GM23338 (cell line): ENCODE results near the gene OCEL1. TPM values are rescaled to one million over a fixed set of nuclear protein-coding genes. Genes with fewer than 3 reads are reported as not detected.

Experiments used
- ATAC-seq: fragments of 200-7000 bp; cut with Tn5 transposase; 3 replicates; pipeline ENCODE4 v1.9.1; 2020
- DNase-seq: peaks from one replicate; pipeline ENCODE4 v3.0.0-alpha.2; 2015; ENCODE audit warnings: low spot score
- H2AFZ ChIP-seq: fragments of 200-600 bp; sonication (generic); 2 replicates; pipeline ENCODE4 v1.8.0; 2016; ENCODE audit warnings: antibody characterized with exemption, mild to moderate bottlenecking, moderate library complexity
- H3F3A ChIP-seq: fragments of 200-600 bp; sonication (generic); replicated peaks from 2 replicates; pipeline ENCODE4 v1.8.0; 2017; ENCODE audit warnings: antibody characterized with exemption, mixed run types, low read depth
- H3K27ac ChIP-seq: fragments of 200-600 bp; sonication (generic); 2 replicates; pipeline ENCODE4 v1.6.1; 2016; ENCODE audit warnings: low read depth
- H3K27me3 ChIP-seq: fragments of 200-600 bp; sonication (generic); 2 replicates; pipeline ENCODE4 v1.8.0; 2016; ENCODE audit warnings: mild to moderate bottlenecking, mixed run types, moderate library complexity; ENCODE audit not compliant: insufficient read depth
- H3K36me3 ChIP-seq: fragments of 200-600 bp; sonication (generic); 2 replicates; pipeline ENCODE4 v1.8.0; 2016; ENCODE audit warnings: mild to moderate bottlenecking; ENCODE audit not compliant: insufficient read depth
- H3K4me1 ChIP-seq: fragments of 200-600 bp; sonication (generic); 2 replicates; pipeline ENCODE4 v1.8.0; 2016; ENCODE audit warnings: mild to moderate bottlenecking, moderate library complexity; ENCODE audit not compliant: insufficient read depth
- H3K4me2 ChIP-seq: fragments of 200-600 bp; sonication (generic); 2 replicates; pipeline ENCODE4 v1.7.1; 2017; ENCODE audit warnings: mixed run types
- H3K4me3 ChIP-seq: fragments of 200-600 bp; sonication (generic); 2 replicates; pipeline ENCODE4 v1.6.1; 2016; ENCODE audit warnings: mixed run types
- H3K79me2 ChIP-seq: fragments of 200-600 bp; sonication (generic); replicated peaks from 2 replicates; pipeline ENCODE4 v1.8.0; 2017; ENCODE audit warnings: mild to moderate bottlenecking; ENCODE audit not compliant: insufficient read depth
- H3K9me2 ChIP-seq: fragments of 200-600 bp; sonication (generic); 2 replicates; pipeline ENCODE4 v1.8.0; 2017; ENCODE audit not compliant: insufficient read depth
- H4K20me1 ChIP-seq: fragments of 200-600 bp; sonication (generic); replicated peaks from 2 replicates; pipeline ENCODE4 v1.8.0; 2017; ENCODE audit warnings: mild to moderate bottlenecking; ENCODE audit not compliant: insufficient read depth
- H3K27ac Mint-ChIP-seq: 2 replicates; pipeline ENCODE4 v1.8.0; 2020; ENCODE audit warnings: inconsistent platforms, mild to moderate bottlenecking, moderate library complexity, mixed read lengths
- H3K27me3 Mint-ChIP-seq: 3 replicates; pipeline ENCODE4 v1.8.0; 2022; ENCODE audit warnings: low read depth, mild to moderate bottlenecking, moderate library complexity, mixed read lengths, inconsistent platforms; ENCODE audit not compliant: insufficient read depth, poor library complexity
- H3K36me3 Mint-ChIP-seq: 3 replicates; pipeline ENCODE4 v1.8.0; 2021; ENCODE audit warnings: low read depth, mild to moderate bottlenecking, inconsistent platforms, moderate library complexity, mixed read lengths
- H3K4me1 Mint-ChIP-seq: 3 replicates; pipeline ENCODE4 v1.8.0; 2020; ENCODE audit warnings: mild to moderate bottlenecking, inconsistent platforms, mixed read lengths
- H3K4me3 Mint-ChIP-seq: 3 replicates; pipeline ENCODE4 v1.8.0; 2021; ENCODE audit warnings: moderate library complexity, mild to moderate bottlenecking, inconsistent platforms, mixed read lengths
- H3K9me3 Mint-ChIP-seq: 3 replicates; pipeline ENCODE4 v1.8.0; 2020; ENCODE audit warnings: moderate library complexity, mild to moderate bottlenecking, inconsistent platforms, mixed read lengths
- CREB1 ChIP-seq: fragments of 250-450 bp; sonication (Bioruptor Pico); IDR thresholded peaks from 2 replicates; pipeline ENCODE4 v1.5.0; 2020; ENCODE audit warnings: low read depth, mild to moderate bottlenecking, moderate library complexity
- CTCF ChIP-seq, 2 experiments: fragments of 200-600 bp in 1 of 2; sonication (generic) in 1 of 2; conservative IDR thresholded peaks; 2 replicates each; pipeline versions ENCODE4 v1.5.1 to v1.6.1; 2016 to 2017; ENCODE audit warnings: antibody characterized with exemption in 2 of 2, low read depth in 2 of 2, mild to moderate bottlenecking in 2 of 2, moderate library complexity in 1 of 2
- EZH2 ChIP-seq: fragments of 200-600 bp; sonication (generic); IDR thresholded peaks from one replicate; pipeline ENCODE4 v1.8.0; 2017; ENCODE audit warnings: antibody characterized with exemption, mild to moderate bottlenecking, low read depth; ENCODE audit not compliant: unreplicated experiment
- EZH2phosphoT487 ChIP-seq: fragments of 200-600 bp; sonication (generic); IDR thresholded peaks from one replicate; pipeline ENCODE4 v1.8.1; 2018; ENCODE audit warnings: antibody characterized with exemption; ENCODE audit not compliant: unreplicated experiment
- JUNB ChIP-seq: IDR thresholded peaks from one replicate; pipeline ENCODE4 v1.6.1; 2016; ENCODE audit warnings: antibody characterized with exemption; ENCODE audit not compliant: unreplicated experiment
- NANOG ChIP-seq: IDR thresholded peaks from 2 replicates; pipeline ENCODE4 v1.6.1; 2016; ENCODE audit warnings: antibody characterized with exemption, borderline replicate concordance
- POLR2AphosphoS5 ChIP-seq: IDR thresholded peaks from 2 replicates; pipeline ENCODE4 v1.6.1; 2016; ENCODE audit warnings: antibody characterized with exemption, low read depth
- REST ChIP-seq: IDR thresholded peaks from one replicate; pipeline ENCODE4 v1.6.1; 2018; ENCODE audit warnings: antibody characterized with exemption; ENCODE audit not compliant: unreplicated experiment
- ZNF114 ChIP-seq: fragments of 250-450 bp; sonication (Bioruptor Pico); IDR thresholded peaks from 2 replicates; pipeline ENCODE4 v1.5.0; 2020; ENCODE audit warnings: mild to moderate bottlenecking, moderate library complexity
- ZNF331 ChIP-seq: fragments of 250-450 bp; sonication (Bioruptor Pico); IDR thresholded peaks from 2 replicates; pipeline ENCODE4 v1.5.0; 2020; ENCODE audit warnings: low read depth, mild to moderate bottlenecking, moderate library complexity
- polyA plus RNA-seq: library from polyadenylated mRNA; unstranded; fragments of >200 nt; fragmentation: Nextera tagmentation; extraction: Ambion mirVana; gene quantifications from 2 replicates; pipeline ENCODE4 v1.2.1, GENCODE V29; 2016
- total RNA-seq: library from RNA; depleted of rRNA; stranded (reverse); fragments of >200 nt; shearing (Covaris generic); gene quantifications from 2 replicates; pipeline ENCODE4 v1.2.3, GENCODE V29; 2014

The OCEL1 gene
- total and polyA plus RNA-seq, 2 experiments from 2014 or later: 12.7 to 47.4 TPM

- no peak for TF ChIP-seq REST
- no peak for TF ChIP-seq CREB1 (CRISPR knock-in tag)
- no peak for TF ChIP-seq POLR2AphosphoS5
- no peak for TF ChIP-seq EZH2phosphoT487
- no peak for TF ChIP-seq EZH2
- TF ChIP-seq ZNF331 (CRISPR knock-in tag): no peak
These were observed 6.7 kb upstream of the OCEL1 start (continued) for GRCh38 chr19:17219286-17219685.

- H3K4me1 ChIP-seq: no peaks in the 10 kb centered on the region
- H3K27ac ChIP-seq: no peak overlapping the region
- Mint-ChIP-seq H3K4me1 (peaks cover 6% of the 10 kb centered on the region), H3K36me3 (peaks cover 24% of the 10 kb centered on the region), H3K9me3 (no peaks in the 10 kb centered on the region; the same call in 2 of the 3 replicates), H3K4me3 (no peak overlapping the region), H3K27ac (no peak overlapping the region), H3K27me3 (peaks cover 10% of the 10 kb centered on the region)
- H3K4me2 ChIP-seq: no peak overlapping the region
- H2AFZ ChIP-seq: no peak overlapping the region
- DNase-seq: no peak
- no peaks in the 10 kb centered on the region for H3K9me2 ChIP-seq
- no peak for ATAC-seq
- H3F3A ChIP-seq: peaks cover 7% of the 10 kb centered on the region
- no peak overlapping the region for H3K4me3 ChIP-seq
- no peaks in the 10 kb centered on the region for H3K79me2 ChIP-seq
- peaks cover 5% of the 10 kb centered on the region; the same call in 1 of the 2 replicates for H3K36me3 ChIP-seq
- no peaks in the 10 kb centered on the region for H3K27me3 ChIP-seq
- H4K20me1 ChIP-seq: no peaks in the 10 kb centered on the region
- TF ChIP-seq NANOG: no peak
- TF ChIP-seq REST: no peak
- TF ChIP-seq JUNB: no peak
- no peak for TF ChIP-seq CTCF (conservative IDR thresholded peaks at IDR 0.05; ENCODE audit: low read depth in 2 of 2)
- TF ChIP-seq POLR2AphosphoS5: no peak
- TF ChIP-seq ZNF114 (CRISPR knock-in tag): no peak
- no peak for TF ChIP-seq EZH2phosphoT487
- no peak for TF ChIP-seq ZNF331 (CRISPR knock-in tag)
- TF ChIP-seq CREB1 (CRISPR knock-in tag): no peak
These were observed 5.7 kb upstream of the OCEL1 start for GRCh38 chr19:17220207-17220758.
